Transverse colon (tissue), 4 donors: ENCODE measurements around the gene ATP11A. TPM values are rescaled to one million over a fixed set of nuclear protein-coding genes. Genes with fewer than 3 reads are reported as not detected.

Experiments used
- DNase-seq: peaks from one replicate; pipeline ENCODE4 v3.0.0-alpha.2; 2019
- H3K27ac ChIP-seq, 4 donors: fragments of 200-600 bp; sonication (generic); 2 replicates each; pipeline ENCODE4 v1.5.1; 2016 to 2018; ENCODE audit warnings: inconsistent platforms in 4 of 4
- H3K27me3 ChIP-seq: fragments of 200-600 bp; sonication (generic); 2 replicates; pipeline ENCODE4 v1.5.1; 2017; ENCODE audit warnings: inconsistent platforms
- H3K36me3 ChIP-seq, 4 donors: fragments of 200-600 bp; sonication (generic); 2 replicates each; pipeline ENCODE4 v1.5.1; 2017 to 2019; ENCODE audit warnings: inconsistent platforms in 4 of 4
- H3K4me1 ChIP-seq, 4 donors: fragments of 200-600 bp; sonication (generic); 2 replicates each; pipeline ENCODE4 v1.5.1; 2017 to 2020; ENCODE audit warnings: inconsistent platforms in 4 of 4
- H3K4me3 ChIP-seq, 4 donors: fragments of 200-600 bp; sonication (generic); 1 replicate in 1 of 4; 2 replicates in 3 of 4; pipeline versions ENCODE4 v1.5.1 to v1.6.1; 2017 to 2019; ENCODE audit warnings: inconsistent platforms in 4 of 4
- H3K9me3 ChIP-seq, 2 donors: fragments of 200-600 bp; sonication (generic); 2 replicates each; pipeline ENCODE4 v1.5.1; 2017 to 2019; ENCODE audit warnings: inconsistent platforms in 2 of 2
- EP300 ChIP-seq: sonication (generic); formaldehyde crosslinking; IDR thresholded peaks from one replicate; pipeline ENCODE4 v1.6.1; 2017; ENCODE audit warnings: antibody characterized with exemption, low read depth
- POLR2A ChIP-seq: fragments of 450-650 bp; IDR thresholded peaks from one replicate; pipeline ENCODE4 v1.6.1; 2016; ENCODE audit warnings: antibody characterized with exemption, mild to moderate bottlenecking, moderate library complexity
- POLR2AphosphoS5 ChIP-seq, 3 donors: sonication (generic); formaldehyde crosslinking; IDR thresholded peaks; one replicate each; pipeline ENCODE4 v1.6.1; 2016; ENCODE audit warnings: antibody characterized with exemption in 3 of 3
- WGBS, 2 donors: methylation state at CpG; one replicate each; pipeline ENCODE4 v1.1.5; 2018; ENCODE audit warnings: low coverage in 1 of 2; 5-methylcytosine and 5-hydroxymethylcytosine counted together
- in situ Hi-C, 4 donors: fragments of 200-750 bp; cut with MboI; loops; one replicate each; pipeline versions ENCODE4 v1.15.0 to v1.15.1; 2017; ENCODE audit warnings: low sequenced_read_pairs in 3 of 4, low pct_ligation_motif_present in 1 of 4, low pct_unique_long_range_greater_than_20kb in 1 of 4
- intact Hi-C: fragments of 100-400 bp; cut with DNase I; formaldehyde crosslinking; loops from one replicate; pipeline ENCODE4 v1.15.1; 2023; ENCODE audit warnings: low total_unique reads
- total RNA-seq, 4 donors: library from RNA; depleted of rRNA; stranded (reverse); fragments of >200 nt; gene quantifications; one replicate each; pipeline ENCODE4 v1.1.0, GENCODE V29; 2016
- TF ChIP-seq, protein P1 (sequence below), 5 experiments: fragments of 200-600 bp in 3 of 5; fragments of 450-650 bp in 2 of 5; sonication (generic) in 3 of 5; IDR thresholded peaks; 1 replicate in 2 of 5; 2 replicates in 3 of 5; pipeline ENCODE4 v1.5.1; 2016 to 2017; ENCODE audit warnings: antibody characterized with exemption in 5 of 5, inconsistent platforms in 3 of 5, mild to moderate bottlenecking in 2 of 5, moderate library complexity in 1 of 5

Gene ATP11A
- total RNA-seq, 4 donors from 2014 or later, result 10.2 to 17.5 (median 13.3) TPM

DNA sequence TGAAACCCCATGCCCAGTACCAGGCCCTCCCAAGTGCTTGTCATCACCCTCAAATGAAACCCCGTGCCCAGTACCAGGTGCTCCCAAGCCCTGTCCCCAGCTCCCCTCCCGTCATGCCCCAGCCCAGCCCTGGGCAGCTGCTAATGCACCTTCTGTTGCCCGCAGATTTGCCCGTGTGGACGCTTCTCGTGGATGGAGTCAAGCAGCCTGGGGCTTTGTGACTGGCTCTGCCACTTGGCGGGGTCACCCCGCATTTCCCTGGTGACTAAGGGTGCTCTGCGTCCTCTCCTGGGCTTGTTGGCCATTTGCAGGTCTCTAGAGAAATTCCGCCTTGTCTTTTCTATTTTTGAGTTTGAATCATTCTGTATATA lies 82.7 kb downstream of the ATP11A start:
- DNase-seq, result no peak
- no peaks in the 10 kb centered on the region for H3K36me3 ChIP-seq
- intact Hi-C loops, result no loop called here
- peaks cover 0 to 29% (median 10%) of the 10 kb centered on the region in 4 donors for H3K4me1 ChIP-seq
- H3K9me3 ChIP-seq, result no peaks in the 10 kb centered on the region
- no peak for TF ChIP-seq POLR2AphosphoS5 (IDR thresholded peaks at IDR 0.05)
- WGBS, 2 donors, result 60% methylated on average over 10 of the region's 10 CpGs; no CpG with 5 or more reads in 1 of the 2 donors
- H3K27ac ChIP-seq, result no peak overlapping the region
- in situ Hi-C loops, result no loop called here
- no peaks in the 10 kb centered on the region for H3K27me3 ChIP-seq
- no peak overlapping the region for H3K4me3 ChIP-seq

DNA sequence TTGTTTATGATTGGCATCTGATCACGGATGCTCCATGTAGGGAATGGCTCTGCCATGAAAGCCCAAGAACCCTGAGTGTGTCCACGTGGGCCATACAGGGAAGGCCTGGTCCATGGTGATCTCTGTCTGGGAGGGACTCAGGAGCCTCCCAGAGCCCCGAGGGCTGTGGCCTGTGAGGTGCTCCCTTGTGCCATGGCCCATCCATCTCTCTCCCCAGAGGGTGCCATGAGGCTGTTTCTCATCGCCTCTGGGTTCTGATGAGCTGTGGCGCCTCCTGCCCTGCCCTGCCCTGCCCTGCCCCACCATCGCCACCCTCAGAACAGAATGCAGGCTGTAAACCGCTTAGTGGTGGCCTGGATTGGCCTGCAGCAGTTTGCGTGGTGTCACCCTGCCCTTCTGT lies 83.1 kb downstream of the ATP11A start:
- Histone ChIP-seq H3K9me3 (no peaks in the 10 kb centered on the region), H3K27me3 (no peaks in the 10 kb centered on the region), H3K27ac (no peak overlapping the region), H3K36me3 (no peaks in the 10 kb centered on the region), H3K4me1 (peaks cover 0 to 25% (median 10%) of the 10 kb centered on the region in 4 donors), H3K4me3 (no peak overlapping the region)
- WGBS, 2 donors, result 53% methylated on average over 8 of the region's 8 CpGs; no CpG with 5 or more reads in 1 of the 2 donors
- intact Hi-C loops (no loop called here), in situ Hi-C loops (no loop called here)
- TF ChIP-seq EP300, result no peak
- TF ChIP-seq POLR2A, result no peak
- TF ChIP-seq, protein P1, sequence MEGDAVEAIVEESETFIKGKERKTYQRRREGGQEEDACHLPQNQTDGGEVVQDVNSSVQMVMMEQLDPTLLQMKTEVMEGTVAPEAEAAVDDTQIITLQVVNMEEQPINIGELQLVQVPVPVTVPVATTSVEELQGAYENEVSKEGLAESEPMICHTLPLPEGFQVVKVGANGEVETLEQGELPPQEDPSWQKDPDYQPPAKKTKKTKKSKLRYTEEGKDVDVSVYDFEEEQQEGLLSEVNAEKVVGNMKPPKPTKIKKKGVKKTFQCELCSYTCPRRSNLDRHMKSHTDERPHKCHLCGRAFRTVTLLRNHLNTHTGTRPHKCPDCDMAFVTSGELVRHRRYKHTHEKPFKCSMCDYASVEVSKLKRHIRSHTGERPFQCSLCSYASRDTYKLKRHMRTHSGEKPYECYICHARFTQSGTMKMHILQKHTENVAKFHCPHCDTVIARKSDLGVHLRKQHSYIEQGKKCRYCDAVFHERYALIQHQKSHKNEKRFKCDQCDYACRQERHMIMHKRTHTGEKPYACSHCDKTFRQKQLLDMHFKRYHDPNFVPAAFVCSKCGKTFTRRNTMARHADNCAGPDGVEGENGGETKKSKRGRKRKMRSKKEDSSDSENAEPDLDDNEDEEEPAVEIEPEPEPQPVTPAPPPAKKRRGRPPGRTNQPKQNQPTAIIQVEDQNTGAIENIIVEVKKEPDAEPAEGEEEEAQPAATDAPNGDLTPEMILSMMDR (IDR thresholded peaks at IDR 0.05), result no peak
- peak; percentile 31 for DNase-seq

DNA sequence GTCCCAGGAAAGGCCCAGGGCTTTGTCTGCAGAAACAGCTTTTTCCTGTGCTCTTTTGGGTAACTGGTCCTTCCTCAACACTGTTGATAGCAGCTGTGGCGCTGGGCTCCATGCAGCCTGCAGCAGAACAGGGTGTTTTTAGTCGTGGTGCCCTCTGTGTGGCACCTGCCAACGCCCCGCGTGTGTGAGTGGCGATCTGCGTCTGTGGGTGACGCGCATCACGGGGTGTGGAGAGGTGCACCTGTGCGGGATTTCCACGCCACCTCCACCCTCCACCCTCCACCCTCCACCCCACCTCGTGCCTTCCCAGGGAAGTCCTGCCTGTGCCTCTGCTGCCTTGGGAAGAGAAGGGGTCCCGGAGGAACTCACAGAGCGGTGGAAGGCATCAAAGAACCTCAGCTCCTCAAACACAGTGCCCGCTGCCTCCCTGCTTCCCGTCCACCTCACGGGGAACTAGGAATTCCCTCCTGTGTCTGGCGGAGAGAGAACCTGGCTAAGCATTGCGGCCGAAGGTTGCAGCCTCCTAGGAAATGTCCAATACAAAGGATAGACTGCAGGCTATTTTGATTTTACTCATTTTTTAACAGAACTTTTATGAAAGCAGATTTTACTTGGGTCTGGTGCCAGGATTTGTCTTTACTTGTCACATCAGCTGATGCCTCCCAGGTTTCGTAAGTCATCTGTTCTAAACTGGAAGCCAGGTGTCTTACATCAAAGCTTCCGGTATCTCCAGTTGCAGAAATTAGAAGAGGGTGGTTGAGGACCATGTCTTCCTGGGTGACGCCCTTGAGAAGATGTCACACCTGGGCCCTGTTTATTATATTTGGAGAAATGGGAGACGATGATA lies 84.0 kb downstream of the ATP11A start:
- H3K27ac ChIP-seq, result no peak overlapping the region
- in situ Hi-C loops (no loop called here), intact Hi-C loops (no loop called here)
- no peaks in the 10 kb centered on the region for H3K36me3 ChIP-seq
- H3K4me3 ChIP-seq, result no peak overlapping the region
- H3K9me3 ChIP-seq, result no peaks in the 10 kb centered on the region
- H3K4me1 ChIP-seq, result peaks cover 0 to 25% (median 10%) of the 10 kb centered on the region in 4 donors
- DNase-seq, result no peak
- no peaks in the 10 kb centered on the region for H3K27me3 ChIP-seq
- TF ChIP-seq, protein P1 (IDR thresholded peaks at IDR 0.05), result no peak
- TF ChIP-seq POLR2A, result no peak
- TF ChIP-seq EP300, result no peak
- no peak for TF ChIP-seq POLR2AphosphoS5 (IDR thresholded peaks at IDR 0.05)
- WGBS, 2 donors, result 86% methylated on average over 3 to 17 of the region's 25 CpGs

DNA sequence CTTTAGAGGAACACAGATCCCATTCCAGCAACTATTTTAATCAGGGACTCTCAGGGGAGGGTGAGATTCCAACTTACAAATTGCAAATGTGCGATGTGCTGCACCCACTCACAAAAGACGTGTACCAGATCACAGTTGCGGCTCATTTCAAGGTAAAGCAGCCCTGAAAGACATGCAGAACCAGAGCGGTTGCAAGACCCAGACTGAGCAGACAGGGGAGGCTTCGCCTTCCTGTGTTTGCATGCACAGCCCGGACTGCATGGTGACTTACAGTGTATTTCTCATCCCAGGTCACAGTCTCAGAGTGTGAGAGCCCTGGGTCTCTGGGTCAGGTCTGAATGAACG lies 84.6 kb downstream of the ATP11A start:
- Histone ChIP-seq H3K4me3 (no peak overlapping the region), H3K4me1 (peaks cover 0 to 25% (median 10%) of the 10 kb centered on the region in 4 donors), H3K27ac (no peak overlapping the region), H3K9me3 (no peaks in the 10 kb centered on the region), H3K27me3 (no peaks in the 10 kb centered on the region), H3K36me3 (no peaks in the 10 kb centered on the region)
- no peak for DNase-seq
- intact Hi-C loops, result no loop called here
- TF ChIP-seq, protein P1 (IDR thresholded peaks at IDR 0.05), result no peak
- no peak for TF ChIP-seq EP300
- no peak for TF ChIP-seq POLR2A
- TF ChIP-seq POLR2AphosphoS5 (IDR thresholded peaks at IDR 0.05), result no peak
- in situ Hi-C loops, result no loop called here
- WGBS, 2 donors, result 93% methylated on average over 7 of the region's 7 CpGs; no CpG with 5 or more reads in 1 of the 2 donors
